C4-2B (cell line): ENCODE measurements around the gene RSPH6A.

Experiments used
- H3K27ac ChIP-seq: fragments of 450-650 bp; 2 replicates; pipeline ENCODE4 v1.5.1; 2017
- CTCF ChIP-seq: fragments of 450-650 bp; conservative IDR thresholded peaks from 2 replicates; pipeline ENCODE4 v1.5.1; 2017; ENCODE audit warnings: mild to moderate bottlenecking
- ZFX ChIP-seq: fragments of 450-650 bp; IDR thresholded peaks from 2 replicates; pipeline ENCODE4 v1.6.1; 2017

The RSPH6A gene

GRCh38 chr19:45782162-45782691 is 32.9 kb downstream of the RSPH6A start, which contains the start of gene DMPK:
Gene DMPK, minus strand, starts transcription at chr19:45782490. Its CDS starts 138 bp downstream, at chr19:45782352.
- no peak within 1 kb of the TSS for H3K27ac ChIP-seq
- TF ChIP-seq ZFX (no peak), CTCF (no peak)

- no peak overlapping the region for H3K27ac ChIP-seq
Measured at GRCh38 chr19:45781214-45782161, 33.6 kb downstream of the RSPH6A start.

DNA sequence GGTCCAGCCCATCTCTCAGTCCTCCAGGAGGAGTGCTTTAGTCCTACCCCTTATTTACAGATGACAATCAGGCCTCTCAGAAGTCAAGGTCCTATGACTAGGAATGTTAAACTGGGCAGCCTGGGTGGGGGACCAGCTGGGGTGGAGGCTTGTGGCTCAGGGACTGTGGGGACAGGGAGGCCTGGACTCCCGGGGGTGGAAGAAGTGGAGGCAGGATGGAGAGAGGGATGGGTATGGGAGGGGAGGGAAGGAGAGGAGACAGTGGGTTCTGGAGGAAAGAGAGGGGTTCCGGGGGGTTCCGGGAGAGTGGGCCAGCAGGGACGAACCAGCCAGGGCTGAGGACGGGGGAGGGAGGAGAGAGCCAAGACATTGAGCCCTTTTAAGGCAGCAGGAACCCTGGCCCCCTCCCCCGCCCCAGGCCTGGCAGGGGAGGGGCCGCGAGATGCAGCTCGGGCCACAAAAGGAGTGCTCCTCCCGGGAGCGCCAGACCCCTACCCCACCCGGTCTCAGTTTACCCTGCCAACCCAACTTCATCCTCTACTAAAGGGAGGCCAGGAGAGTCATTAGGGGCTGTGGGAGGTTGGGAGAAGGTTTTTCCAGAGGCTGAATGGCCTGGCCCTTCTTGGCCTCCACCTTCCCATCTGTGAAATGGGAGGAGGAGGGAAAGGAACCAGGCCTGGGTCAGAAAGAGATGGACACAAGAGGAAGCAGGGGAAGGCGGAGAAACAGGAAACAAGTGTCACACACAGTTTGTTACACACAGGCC is 34.5 kb downstream of the RSPH6A start:
- TF ChIP-seq CTCF (no peak), ZFX (no peak)
- H3K27ac ChIP-seq: no peak overlapping the region

More at GRCh38 chr19:45781214-45782161, 33.6 kb downstream of the RSPH6A start:
- no peak for TF ChIP-seq CTCF
- TF ChIP-seq ZFX: no peak

GRCh38 chr19:45780146-45780447 is 35.0 kb downstream of the RSPH6A start:
- no peak for TF ChIP-seq ZFX
- no peak for TF ChIP-seq CTCF

DNA sequence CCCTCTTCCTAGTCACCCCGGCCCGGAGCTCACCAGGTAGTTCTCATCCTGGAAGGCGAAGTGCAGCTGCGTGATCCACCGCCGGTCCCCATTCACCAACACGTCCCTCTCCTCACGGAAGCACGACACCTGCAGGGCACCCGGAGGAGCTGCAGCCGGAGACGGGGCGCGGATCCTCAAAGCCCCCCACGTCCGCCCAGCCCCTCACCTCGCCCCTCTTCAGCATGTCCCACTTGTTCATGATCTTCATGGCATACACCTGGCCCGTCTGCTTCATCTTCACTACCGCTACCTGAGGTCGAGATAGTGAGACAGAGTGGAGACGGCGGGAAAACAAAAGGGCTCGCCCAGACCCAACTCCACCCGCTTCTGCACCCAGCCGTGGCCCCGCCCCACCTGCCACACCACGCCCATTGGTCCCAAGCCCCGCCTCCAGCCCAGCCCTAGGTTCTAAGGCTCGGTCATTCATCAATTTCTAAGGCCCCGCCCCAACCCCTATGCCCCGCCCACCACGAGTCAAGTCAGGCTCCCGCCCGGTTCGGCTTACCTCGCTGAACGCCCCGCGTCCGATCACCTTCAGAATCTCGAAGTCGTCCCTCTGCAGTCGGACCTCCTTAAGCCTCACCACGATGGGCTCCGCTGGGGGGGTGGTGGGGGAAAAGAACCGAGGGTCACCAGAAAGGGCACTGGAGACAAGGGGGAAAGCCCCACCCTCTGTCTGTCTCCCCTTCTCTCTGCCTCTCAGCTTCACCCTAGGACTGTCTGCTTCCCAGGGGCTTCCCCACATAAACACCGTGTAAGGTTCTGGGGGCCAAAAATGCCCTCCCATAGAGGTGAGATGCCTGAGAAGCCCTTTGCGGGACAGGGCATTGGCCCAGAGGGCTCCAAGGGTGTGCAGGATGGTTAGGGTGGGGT is 35.6 kb downstream of the RSPH6A start:
- peak overlapping the region; percentile 23; the same call in 1 of the 2 replicates for H3K27ac ChIP-seq
- TF ChIP-seq CTCF (peak; percentile 78), ZFX (no peak)

More at GRCh38 chr19:45780146-45780447, 35.0 kb downstream of the RSPH6A start:
- H3K27ac ChIP-seq: no peak overlapping the region

DNA sequence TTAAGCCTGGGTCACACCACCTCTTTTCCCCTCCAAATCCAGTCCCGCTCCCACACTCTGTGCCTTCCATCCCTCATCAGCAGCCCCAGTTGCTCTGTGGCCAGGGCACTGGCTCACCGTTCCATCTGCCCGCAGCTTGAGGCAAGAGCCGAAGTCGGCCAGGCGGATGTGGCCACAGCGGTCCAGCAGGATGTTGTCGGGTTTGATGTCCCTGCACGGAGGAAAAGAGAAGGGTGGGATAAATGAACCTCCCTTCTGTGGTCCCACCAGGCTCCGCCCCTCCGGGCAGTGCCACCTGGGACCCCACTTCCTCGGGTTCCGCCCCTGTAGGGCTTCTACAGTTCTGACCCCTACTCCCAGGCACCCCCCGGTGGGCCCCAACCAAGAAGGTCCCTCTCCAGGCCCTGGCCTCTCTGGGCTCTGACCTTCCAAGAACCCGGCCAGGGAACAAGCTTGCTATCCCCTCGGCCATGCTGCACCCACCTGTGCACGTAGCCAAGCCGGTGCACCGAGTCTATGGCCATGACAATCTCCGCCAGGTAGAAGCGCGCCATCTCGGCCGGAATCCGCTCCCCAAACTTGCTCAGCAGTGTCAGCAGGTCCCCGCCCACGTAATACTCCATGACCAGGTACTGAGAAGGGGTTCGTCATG is 37.0 kb downstream of the RSPH6A start:
- no peak for TF ChIP-seq ZFX
- TF ChIP-seq CTCF: no peak
- H3K27ac ChIP-seq: no peak overlapping the region
